Kidney (tissue), 14 donors: ENCODE results near the gene PIGP. TPM values are rescaled to one million over a fixed set of nuclear protein-coding genes. Genes with fewer than 3 reads are reported as not detected.
A peak's percentile ranks its signal among the peaks of the same experiment; 100 is the strongest.

Experiments used
- DNase-seq, 5 donors: peaks; one replicate each; pipeline ENCODE4 v3.0.0-alpha.2; 2013 to 2020
- FAIRE-seq: peaks from 2 replicates; lab custom pipeline; 2012; peaks lifted over from hg19 to GRCh38; lab: Jason Lieb, UNC
- H3K27ac ChIP-seq, 2 donors: one replicate each; pipeline ENCODE4 v1.7.0; 2013; ENCODE audit warnings: low read depth in 2 of 2, low read length in 2 of 2, inconsistent platforms in 1 of 2
- H3K27me3 ChIP-seq: one replicate; pipeline ENCODE4 v1.7.1; 2013; ENCODE audit warnings: low read length, inconsistent platforms; ENCODE audit not compliant: control insufficient read depth, insufficient read depth
- H3K36me3 ChIP-seq, 3 donors: one replicate each; pipeline versions ENCODE4 v1.7.0 to v1.7.1; 2013; ENCODE audit warnings: low read length in 3 of 3, control low read depth in 1 of 3, inconsistent platforms in 1 of 3; ENCODE audit not compliant: insufficient read depth in 3 of 3, control insufficient read depth in 2 of 3
- H3K4me1 ChIP-seq, 3 donors: one replicate each; pipeline versions ENCODE4 v1.7.0 to v1.7.1; 2013; ENCODE audit warnings: low read length in 3 of 3, inconsistent platforms in 1 of 3, low read depth in 1 of 3; ENCODE audit not compliant: control insufficient read depth in 2 of 3, insufficient read depth in 2 of 3
- H3K4me3 ChIP-seq, 3 donors: one replicate each; pipeline versions ENCODE4 v1.7.0 to v1.8.1; 2013; ENCODE audit warnings: low read length in 3 of 3, control low read depth in 1 of 3, inconsistent platforms in 1 of 3
- H3K9ac ChIP-seq, 3 donors: one replicate each; pipeline versions ENCODE4 v1.7.0 to v1.7.1; 2013; ENCODE audit warnings: low read length in 3 of 3, control low read depth in 1 of 3, inconsistent platforms in 1 of 3
- H3K9me3 ChIP-seq, 3 donors: one replicate each; pipeline versions ENCODE4 v1.7.0 to v1.7.1; 2013; ENCODE audit warnings: low read length in 3 of 3, control low read depth in 1 of 3, inconsistent platforms in 1 of 3; ENCODE audit not compliant: control insufficient read depth in 2 of 3, insufficient read depth in 1 of 3
- CTCF ChIP-seq: IDR thresholded peaks from 3 replicates; pipeline ENCODE4 v1.5.1; 2012; ENCODE audit warnings: mild to moderate bottlenecking, moderate library complexity, borderline replicate concordance; ENCODE audit not compliant: insufficient read depth; ENCODE audit errors: extremely low read depth
- intact Hi-C: fragments of 100-400 bp; cut with DNase I; formaldehyde crosslinking; loops from one replicate; pipeline ENCODE4 v1.11.1; 2022
- polyA plus RNA-seq: library from polyadenylated mRNA; stranded (reverse); fragments of 350-450 nt; fragmentation: Illumina TruSeq; extraction: RNeasy Lipid Tissue Mini Kit (QIAGEN cat#74804); gene quantifications from one replicate; pipeline ENCODE4 v1.2.3, GENCODE V29; 2014; ENCODE audit warnings: low read depth, low replicate concordance; ENCODE audit not compliant: insufficient read depth
- total RNA-seq: library from RNA; stranded (reverse); fragmentation: NEBNext Ultra II Directional; extraction: Animal tissue kit (Norgen Biotek cat#: 25700); gene quantifications from one replicate; pipeline ENCODE4 v1.2.1, GENCODE V29; 2021
- donor health status: control.
- donor health status: control.
- donor health status: control.
- donor health status: control.
- donor health status: control.
- donor health status: DM: yes; HTN: yes; CAD: no.
- donor health status: Normal renal cell carcinoma (clear cell type).

The PIGP gene
- total and polyA plus RNA-seq, 2 donors from 2014 or later: 23.7 to 49.2 TPM

- FAIRE-seq: no peak
- H3K4me1 ChIP-seq: peaks cover 0 to 5% (median 0%) of the 10 kb centered on the region in 3 donors
Measured at GRCh38 chr21:37063433-37063832, 9.4 kb downstream of the PIGP start.

GRCh38 chr21:37062593-37062935 lies 10.3 kb downstream of the PIGP start:
- no peaks in the 10 kb centered on the region for H3K36me3 ChIP-seq
- no peak for TF ChIP-seq CTCF
- DNase-seq (peak in 1 of 5 donors; percentile 53), FAIRE-seq (no peak)
- H3K27ac ChIP-seq: no peak overlapping the region
- H3K9me3 ChIP-seq: no peaks in the 10 kb centered on the region
- H3K4me1 ChIP-seq: peaks cover 0 to 5% (median 0%) of the 10 kb centered on the region in 3 donors
- no peaks in the 10 kb centered on the region for H3K27me3 ChIP-seq
- intact Hi-C loops: no loop called here
- no peak overlapping the region for H3K9ac ChIP-seq
- H3K4me3 ChIP-seq: no peak overlapping the region

More at GRCh38 chr21:37063433-37063832, 9.4 kb downstream of the PIGP start:
- Histone ChIP-seq H3K36me3 (peaks cover 0 to under 1% (median 0%) of the 10 kb centered on the region in 3 donors), H3K9me3 (no peaks in the 10 kb centered on the region), H3K4me3 (no peak overlapping the region), H3K27me3 (no peaks in the 10 kb centered on the region), H3K9ac (no peak overlapping the region), H3K27ac (no peak overlapping the region)
- DNase-seq: no peak
- TF ChIP-seq CTCF: no peak
- intact Hi-C loops: no loop called here

- Histone ChIP-seq H3K4me3 (no peak overlapping the region), H3K27ac (no peak overlapping the region), H3K9me3 (no peaks in the 10 kb centered on the region), H3K27me3 (no peaks in the 10 kb centered on the region), H3K4me1 (peaks cover 0 to 5% (median 0%) of the 10 kb centered on the region in 3 donors), H3K9ac (no peak overlapping the region), H3K36me3 (no peaks in the 10 kb centered on the region)
- FAIRE-seq: no peak
- TF ChIP-seq CTCF: no peak
- DNase-seq: no peak
- intact Hi-C loops: no loop called here
Measured at GRCh38 chr21:37061926-37062592, 10.8 kb downstream of the PIGP start.
